Astrocyte (in vitro differentiated cells and primary cell): ENCODE measurements around the gene JPH4.

Source experiments
- CTCF ChIP-seq: IDR thresholded peaks from 2 replicates; pipeline ENCODE4 v1.5.1; 2011; ENCODE audit warnings: low read depth, mild to moderate bottlenecking, inconsistent platforms, low read length, moderate library complexity; ENCODE audit not compliant: insufficient read depth
- EZH2 ChIP-seq: IDR thresholded peaks from 2 replicates; pipeline ENCODE4 v1.6.1; 2012; ENCODE audit warnings: mild to moderate bottlenecking, low read length, inconsistent platforms; ENCODE audit not compliant: insufficient read depth

DNA sequence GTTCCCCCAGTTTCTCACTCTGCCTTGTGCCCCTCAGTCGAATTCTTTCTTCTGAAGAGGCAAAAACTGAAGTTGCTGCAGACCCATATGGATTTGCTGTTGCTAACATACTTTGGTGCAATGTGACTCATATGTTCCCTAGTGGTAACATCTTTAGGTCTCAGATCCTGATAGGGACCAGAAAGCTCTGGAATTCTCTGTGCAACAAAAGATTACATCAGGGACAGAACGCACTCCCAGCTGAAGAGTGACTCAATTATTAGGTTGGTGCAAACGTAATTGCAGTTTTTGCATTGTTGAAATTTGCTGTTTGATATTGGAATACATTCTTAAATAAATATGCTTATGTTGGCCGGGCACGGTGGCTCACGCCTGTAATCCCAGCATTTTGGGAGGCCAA is 49.4 kb upstream of the JPH4 start:
- TF ChIP-seq CTCF = no peak
- no peak for TF ChIP-seq EZH2
